ENCODE measurements around the gene GPX7. TPM values are rescaled to one million over a fixed set of nuclear protein-coding genes. Genes with fewer than 3 reads are reported as not detected.
"Not testable (repeated sequence)": the region's sequence is repeated elsewhere in the genome, so short reads cannot be mapped to it uniquely, and the experiment has no call there.

Gene GPX7
- total RNA-seq, 1 donor: 73.5 TPM

- Histone ChIP-seq H4K20me1 (ENCODE audit: insufficient read depth, low read length) (no peaks in the 10 kb centered on the region), H2AFZ (ENCODE audit: low read length) (no peak overlapping the region)
These were observed 26.1 kb upstream of the GPX7 start for GRCh38 chr1:52576074-52576473.

GRCh38 chr1:52578066-52578465, 24.1 kb upstream of the GPX7 start:
- H4K20me1 ChIP-seq (ENCODE audit: insufficient read depth, low read length); H3K4me3 ChIP-seq (ENCODE audit: insufficient read depth, low read length); H3K27ac ChIP-seq (ENCODE audit: low read depth, low read length); DNase-seq (ENCODE audit: insufficient read length, low spot score, missing footprints); H3K27me3 ChIP-seq (ENCODE audit: insufficient read depth, low read length); H3K36me3 ChIP-seq (ENCODE audit: insufficient read depth, low read length); H3K9me3 ChIP-seq (ENCODE audit: low read depth, low read length); H2AFZ ChIP-seq (ENCODE audit: low read length); H3K79me2 ChIP-seq (ENCODE audit: insufficient read depth, low read length); H3K4me2 ChIP-seq (ENCODE audit: insufficient read depth, low read length): not testable (repeated sequence)
- peaks cover 11% of the 10 kb centered on the region for H3K4me1 ChIP-seq (ENCODE audit: insufficient read depth, low read length)

More at GRCh38 chr1:52576074-52576473, 26.1 kb upstream of the GPX7 start:
- no peak for TF ChIP-seq CTCF (IDR thresholded peaks at IDR 0.05; ENCODE audit: extremely low read depth, low read depth, low read length)
- H3K79me2 ChIP-seq (ENCODE audit: insufficient read depth, low read length): no peaks in the 10 kb centered on the region
- H3K4me3 ChIP-seq (ENCODE audit: insufficient read depth, low read length): no peak overlapping the region
- H3K27ac ChIP-seq (ENCODE audit: low read depth, low read length): no peak overlapping the region
- H3K9me3 ChIP-seq (ENCODE audit: low read depth, low read length): no peaks in the 10 kb centered on the region
- peaks cover 11% of the 10 kb centered on the region for H3K4me1 ChIP-seq (ENCODE audit: insufficient read depth, low read length)
- H3K4me2 ChIP-seq (ENCODE audit: insufficient read depth, low read length): no peak overlapping the region
- DNase-seq (ENCODE audit: insufficient read length, low spot score, missing footprints): no peak
- H3K36me3 ChIP-seq (ENCODE audit: insufficient read depth, low read length): no peaks in the 10 kb centered on the region
- no peaks in the 10 kb centered on the region for H3K27me3 ChIP-seq (ENCODE audit: insufficient read depth, low read length)

GRCh38 chr1:52579415-52579814, 22.8 kb upstream of the GPX7 start:
- no peak overlapping the region for H2AFZ ChIP-seq (ENCODE audit: low read length)
- peaks cover under 1% of the 10 kb centered on the region for H3K27me3 ChIP-seq (ENCODE audit: insufficient read depth, low read length)
- DNase-seq (ENCODE audit: insufficient read length, low spot score, missing footprints): no peak
- no peaks in the 10 kb centered on the region for H3K36me3 ChIP-seq (ENCODE audit: insufficient read depth, low read length)
- no peak overlapping the region for H3K27ac ChIP-seq (ENCODE audit: low read depth, low read length)
- H3K4me1 ChIP-seq (ENCODE audit: insufficient read depth, low read length): peaks cover 8% of the 10 kb centered on the region
- no peak for TF ChIP-seq CTCF (IDR thresholded peaks at IDR 0.05; ENCODE audit: extremely low read depth, low read depth, low read length)
- H3K9me3 ChIP-seq (ENCODE audit: low read depth, low read length): no peaks in the 10 kb centered on the region
- no peak overlapping the region for H3K4me2 ChIP-seq (ENCODE audit: insufficient read depth, low read length)
- no peaks in the 10 kb centered on the region for H3K79me2 ChIP-seq (ENCODE audit: insufficient read depth, low read length)
- no peak overlapping the region for H3K4me3 ChIP-seq (ENCODE audit: insufficient read depth, low read length)
- H4K20me1 ChIP-seq (ENCODE audit: insufficient read depth, low read length): no peaks in the 10 kb centered on the region

GRCh38 chr1:52580283-52580682, 21.9 kb upstream of the GPX7 start:
- no peak for TF ChIP-seq CTCF (IDR thresholded peaks at IDR 0.05; ENCODE audit: extremely low read depth, low read depth, low read length)
- no peak for DNase-seq (ENCODE audit: insufficient read length, low spot score, missing footprints)
- Histone ChIP-seq H3K4me1 (ENCODE audit: insufficient read depth, low read length) (no peaks in the 10 kb centered on the region), H3K36me3 (ENCODE audit: insufficient read depth, low read length) (no peaks in the 10 kb centered on the region), H3K27ac (ENCODE audit: low read depth, low read length) (no peak overlapping the region), H4K20me1 (ENCODE audit: insufficient read depth, low read length) (no peaks in the 10 kb centered on the region), H3K9me3 (ENCODE audit: low read depth, low read length) (no peaks in the 10 kb centered on the region), H2AFZ (ENCODE audit: low read length) (no peak overlapping the region), H3K4me2 (ENCODE audit: insufficient read depth, low read length) (no peak overlapping the region), H3K79me2 (ENCODE audit: insufficient read depth, low read length) (no peaks in the 10 kb centered on the region), H3K4me3 (ENCODE audit: insufficient read depth, low read length) (no peak overlapping the region), H3K27me3 (ENCODE audit: insufficient read depth, low read length) (peaks cover 9% of the 10 kb centered on the region)

Measured in osteoblast (primary cell).